HEK293 (cell line): ENCODE measurements around the gene EN2.

ENCODE experiments used
- CTCF ChIA-PET: fragments of 350-600 bp; formaldehyde crosslinking; extraction: SDS; loops from one replicate; lab custom pipeline; 2021; ENCODE audit warnings: antibody characterized with exemption; lab: Yijun Ruan, JAX
- POLR2A ChIA-PET: fragments of 300-600 bp; formaldehyde crosslinking; extraction: SDS; loops from one replicate; lab custom pipeline; 2020; ENCODE audit warnings: antibody characterized with exemption, inconsistent platforms; lab: Yijun Ruan, JAX
- H3K27ac ChIP-seq: fragments of 200-500 bp; sonication (Bioruptor generic); 2 replicates; pipeline ENCODE4 v1.5.1; 2014; ENCODE audit warnings: low read depth, low read length, control low read depth, inconsistent platforms; ENCODE audit errors: extremely low read depth
- H3K36me3 ChIP-seq, 2 experiments: fragments of 200-500 bp in 1 of 2; sonication (Bioruptor generic) in 1 of 2; 1 replicate in 1 of 2; 2 replicates in 1 of 2; pipeline ENCODE4 v1.5.1; 2014 to 2017; ENCODE audit warnings: inconsistent platforms in 2 of 2, low read length in 2 of 2; ENCODE audit not compliant: control insufficient read depth in 2 of 2, insufficient read depth in 1 of 2
- H3K4me1 ChIP-seq: fragments of 200-500 bp; sonication (Bioruptor generic); 2 replicates; pipeline ENCODE4 v1.5.1; 2014; ENCODE audit warnings: mild to moderate bottlenecking, low read length, inconsistent platforms; ENCODE audit not compliant: control insufficient read depth, insufficient read depth
- H3K4me3 ChIP-seq: 2 replicates; pipeline ENCODE4 v1.5.1; 2011; ENCODE audit warnings: low read depth, mild to moderate bottlenecking, control low read depth, low read length, moderate library complexity
- H3K9me3 ChIP-seq: fragments of 200-500 bp; sonication (Bioruptor generic); 2 replicates; pipeline ENCODE4 v1.5.1; 2014; ENCODE audit warnings: low read depth, low read length, inconsistent platforms; ENCODE audit not compliant: control insufficient read depth, insufficient read depth
- GLIS2 ChIP-seq: fragments of 450-650 bp; formaldehyde crosslinking; IDR thresholded peaks from 2 replicates; pipeline ENCODE4 v1.5.1; 2016; ENCODE audit warnings: missing biosample characterization, missing genetic modification characterization
- KLF16 ChIP-seq: fragments of 450-650 bp; formaldehyde crosslinking; IDR thresholded peaks from 2 replicates; pipeline ENCODE4 v1.5.1; 2017; ENCODE audit warnings: missing biosample characterization, missing genetic modification characterization
- OSR2 ChIP-seq: fragments of 450-650 bp; formaldehyde crosslinking; IDR thresholded peaks from 2 replicates; pipeline ENCODE4 v1.5.1; 2016; ENCODE audit warnings: missing biosample characterization, missing genetic modification characterization
- SP7 ChIP-seq: fragments of 450-650 bp; formaldehyde crosslinking; IDR thresholded peaks from 2 replicates; pipeline ENCODE4 v1.5.1; 2016; ENCODE audit warnings: missing biosample characterization, missing genetic modification characterization
- ZBTB20 ChIP-seq: fragments of 450-650 bp; formaldehyde crosslinking; IDR thresholded peaks from 2 replicates; pipeline ENCODE4 v1.5.1; 2016; ENCODE audit warnings: missing biosample characterization, missing genetic modification characterization
- ZEB2 ChIP-seq: fragments of 450-650 bp; formaldehyde crosslinking; IDR thresholded peaks from 2 replicates; pipeline ENCODE4 v1.5.1; 2016; ENCODE audit warnings: missing biosample characterization, missing genetic modification characterization
- ZFP69B ChIP-seq: fragments of 450-650 bp; formaldehyde crosslinking; IDR thresholded peaks from 2 replicates; pipeline ENCODE4 v1.5.1; 2016; ENCODE audit warnings: missing biosample characterization, missing genetic modification characterization
- ZNF48 ChIP-seq: fragments of 450-650 bp; formaldehyde crosslinking; IDR thresholded peaks from 2 replicates; pipeline ENCODE4 v1.5.1; 2016; ENCODE audit warnings: missing biosample characterization, missing genetic modification characterization
- ZNF501 ChIP-seq: fragments of 450-650 bp; formaldehyde crosslinking; IDR thresholded peaks from 2 replicates; pipeline ENCODE4 v1.5.1; 2016; ENCODE audit warnings: missing biosample characterization, missing genetic modification characterization
- ZNF549 ChIP-seq: fragments of 450-650 bp; IDR thresholded peaks from 2 replicates; pipeline ENCODE4 v1.5.1; 2018; ENCODE audit warnings: missing biosample characterization, missing genetic modification characterization, mild to moderate bottlenecking, inconsistent platforms, moderate library complexity
- ZNF560 ChIP-seq: fragments of 450-650 bp; formaldehyde crosslinking; IDR thresholded peaks from 2 replicates; pipeline ENCODE4 v1.5.1; 2017; ENCODE audit warnings: missing biosample characterization, missing genetic modification characterization, borderline replicate concordance
- TF ChIP-seq, protein P1 (sequence below): fragments of 450-650 bp; formaldehyde crosslinking; IDR thresholded peaks from 2 replicates; pipeline ENCODE4 v1.5.1; 2017; ENCODE audit warnings: missing biosample characterization, missing genetic modification characterization
- TF ChIP-seq, protein P2 (sequence below): fragments of 450-650 bp; formaldehyde crosslinking; IDR thresholded peaks from 2 replicates; pipeline ENCODE4 v1.5.1; 2016; ENCODE audit warnings: missing biosample characterization, missing genetic modification characterization, borderline replicate concordance

Gene EN2

GRCh38 chr7:155512246-155512887, 54.4 kb downstream of the EN2 start:
- CTCF ChIA-PET, result interaction anchor here (0.9 to 1.4 kb wide), 4 partner anchors 12 to 133 kb away, joined by 3 to 6 read pairs (median 4); no protein-coding TSS in a partner anchor
- POLR2A ChIA-PET, result no interaction called here

GRCh38 chr7:155513543-155514285, 55.8 kb downstream of the EN2 start:
- Histone ChIP-seq H3K27ac (no peak overlapping the region), H3K4me3 (no peak overlapping the region), H3K9me3 (no peaks in the 10 kb centered on the region), H3K4me1 (0 out of 2 replicates have a peak, but pooled peaks cover 2% of the 10 kb centered on the region), H3K36me3 (no peaks in the 10 kb centered on the region)
- ChIA-PET CTCF (interaction anchor here (0.6 to 1.4 kb wide), 4 partner anchors 85 to 224 kb away, joined by 3 to 6 read pairs (median 4); no protein-coding TSS in a partner anchor), POLR2A (no interaction called here)
- TF ChIP-seq ZNF48 (no peak), GLIS2 (tag by site-specific recombination) (no peak)

More at GRCh38 chr7:155512246-155512887, 54.4 kb downstream of the EN2 start:
- Histone ChIP-seq H3K27ac (no peak overlapping the region), H3K36me3 (no peaks in the 10 kb centered on the region), H3K9me3 (no peaks in the 10 kb centered on the region), H3K4me3 (no peak overlapping the region), H3K4me1 (0 out of 2 replicates have a peak, but pooled peaks cover 2% of the 10 kb centered on the region)
- TF ChIP-seq ZEB2 (tag by site-specific recombination) (0 out of 2 replicates have a peak, but pooled peaks have one; percentile 21), ZBTB20 (tag by site-specific recombination) (no peak), KLF16 (tag by site-specific recombination) (0 out of 2 replicates have a peak, but pooled peaks have one; percentile 18), ZNF549 (no peak), SP7 (tag by site-specific recombination) (0 out of 2 replicates have a peak, but pooled peaks have one; percentile 35), OSR2 (tag by site-specific recombination) (peak; percentile 29; the same call in 1 of the 2 replicates)
- TF ChIP-seq, protein P1, sequence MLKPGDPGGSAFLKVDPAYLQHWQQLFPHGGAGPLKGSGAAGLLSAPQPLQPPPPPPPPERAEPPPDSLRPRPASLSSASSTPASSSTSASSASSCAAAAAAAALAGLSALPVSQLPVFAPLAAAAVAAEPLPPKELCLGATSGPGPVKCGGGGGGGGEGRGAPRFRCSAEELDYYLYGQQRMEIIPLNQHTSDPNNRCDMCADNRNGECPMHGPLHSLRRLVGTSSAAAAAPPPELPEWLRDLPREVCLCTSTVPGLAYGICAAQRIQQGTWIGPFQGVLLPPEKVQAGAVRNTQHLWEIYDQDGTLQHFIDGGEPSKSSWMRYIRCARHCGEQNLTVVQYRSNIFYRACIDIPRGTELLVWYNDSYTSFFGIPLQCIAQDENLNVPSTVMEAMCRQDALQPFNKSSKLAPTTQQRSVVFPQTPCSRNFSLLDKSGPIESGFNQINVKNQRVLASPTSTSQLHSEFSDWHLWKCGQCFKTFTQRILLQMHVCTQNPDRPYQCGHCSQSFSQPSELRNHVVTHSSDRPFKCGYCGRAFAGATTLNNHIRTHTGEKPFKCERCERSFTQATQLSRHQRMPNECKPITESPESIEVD (tag by site-specific recombination), result peak; percentile 49

DNA sequence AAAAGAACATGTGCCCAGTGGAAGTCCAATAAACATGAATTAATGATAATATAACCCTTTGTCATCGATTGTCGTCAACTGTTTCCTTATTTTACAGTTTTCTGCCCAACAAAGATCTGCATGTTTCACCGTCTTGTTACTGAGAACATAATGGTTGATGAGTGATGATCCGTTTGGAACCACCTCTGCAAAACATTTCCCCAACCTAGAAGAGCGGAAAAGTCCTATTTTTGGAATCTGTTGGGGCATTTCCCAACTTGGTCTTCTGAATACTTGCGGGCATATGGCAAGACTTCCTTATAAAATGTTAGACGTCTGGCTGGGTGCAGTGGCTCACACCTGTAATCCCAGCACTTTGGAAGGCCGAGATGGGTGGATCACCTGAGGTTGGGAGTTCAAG, 56.4 kb downstream of the EN2 start:
- H3K4me1 ChIP-seq, result 0 out of 2 replicates have a peak, but pooled peaks cover 2% of the 10 kb centered on the region
- POLR2A ChIA-PET, result no interaction called here
- no peak for TF ChIP-seq ZNF501 (tag by site-specific recombination)
- TF ChIP-seq ZFP69B (tag by site-specific recombination), result no peak
- TF ChIP-seq ZNF560 (tag by site-specific recombination), result no peak
- TF ChIP-seq, protein P2, sequence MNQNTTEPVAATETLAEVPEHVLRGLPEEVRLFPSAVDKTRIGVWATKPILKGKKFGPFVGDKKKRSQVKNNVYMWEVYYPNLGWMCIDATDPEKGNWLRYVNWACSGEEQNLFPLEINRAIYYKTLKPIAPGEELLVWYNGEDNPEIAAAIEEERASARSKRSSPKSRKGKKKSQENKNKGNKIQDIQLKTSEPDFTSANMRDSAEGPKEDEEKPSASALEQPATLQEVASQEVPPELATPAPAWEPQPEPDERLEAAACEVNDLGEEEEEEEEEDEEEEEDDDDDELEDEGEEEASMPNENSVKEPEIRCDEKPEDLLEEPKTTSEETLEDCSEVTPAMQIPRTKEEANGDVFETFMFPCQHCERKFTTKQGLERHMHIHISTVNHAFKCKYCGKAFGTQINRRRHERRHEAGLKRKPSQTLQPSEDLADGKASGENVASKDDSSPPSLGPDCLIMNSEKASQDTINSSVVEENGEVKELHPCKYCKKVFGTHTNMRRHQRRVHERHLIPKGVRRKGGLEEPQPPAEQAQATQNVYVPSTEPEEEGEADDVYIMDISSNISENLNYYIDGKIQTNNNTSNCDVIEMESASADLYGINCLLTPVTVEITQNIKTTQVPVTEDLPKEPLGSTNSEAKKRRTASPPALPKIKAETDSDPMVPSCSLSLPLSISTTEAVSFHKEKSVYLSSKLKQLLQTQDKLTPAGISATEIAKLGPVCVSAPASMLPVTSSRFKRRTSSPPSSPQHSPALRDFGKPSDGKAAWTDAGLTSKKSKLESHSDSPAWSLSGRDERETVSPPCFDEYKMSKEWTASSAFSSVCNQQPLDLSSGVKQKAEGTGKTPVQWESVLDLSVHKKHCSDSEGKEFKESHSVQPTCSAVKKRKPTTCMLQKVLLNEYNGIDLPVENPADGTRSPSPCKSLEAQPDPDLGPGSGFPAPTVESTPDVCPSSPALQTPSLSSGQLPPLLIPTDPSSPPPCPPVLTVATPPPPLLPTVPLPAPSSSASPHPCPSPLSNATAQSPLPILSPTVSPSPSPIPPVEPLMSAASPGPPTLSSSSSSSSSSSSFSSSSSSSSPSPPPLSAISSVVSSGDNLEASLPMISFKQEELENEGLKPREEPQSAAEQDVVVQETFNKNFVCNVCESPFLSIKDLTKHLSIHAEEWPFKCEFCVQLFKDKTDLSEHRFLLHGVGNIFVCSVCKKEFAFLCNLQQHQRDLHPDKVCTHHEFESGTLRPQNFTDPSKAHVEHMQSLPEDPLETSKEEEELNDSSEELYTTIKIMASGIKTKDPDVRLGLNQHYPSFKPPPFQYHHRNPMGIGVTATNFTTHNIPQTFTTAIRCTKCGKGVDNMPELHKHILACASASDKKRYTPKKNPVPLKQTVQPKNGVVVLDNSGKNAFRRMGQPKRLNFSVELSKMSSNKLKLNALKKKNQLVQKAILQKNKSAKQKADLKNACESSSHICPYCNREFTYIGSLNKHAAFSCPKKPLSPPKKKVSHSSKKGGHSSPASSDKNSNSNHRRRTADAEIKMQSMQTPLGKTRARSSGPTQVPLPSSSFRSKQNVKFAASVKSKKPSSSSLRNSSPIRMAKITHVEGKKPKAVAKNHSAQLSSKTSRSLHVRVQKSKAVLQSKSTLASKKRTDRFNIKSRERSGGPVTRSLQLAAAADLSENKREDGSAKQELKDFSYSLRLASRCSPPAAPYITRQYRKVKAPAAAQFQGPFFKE, result no peak
- CTCF ChIA-PET, result no interaction called here
- no peak overlapping the region for H3K4me3 ChIP-seq
- H3K9me3 ChIP-seq, result no peaks in the 10 kb centered on the region
- H3K27ac ChIP-seq, result no peak overlapping the region
- no peaks in the 10 kb centered on the region for H3K36me3 ChIP-seq
